Keratinocyte (primary cell): ENCODE data around the gene DOCK1. TPM values are rescaled to one million over a fixed set of nuclear protein-coding genes. Genes with fewer than 3 reads are reported as not detected.

Experiments used
- DNase-seq: peaks from one replicate; pipeline ENCODE4 v3.0.0-alpha.2; 2011; ENCODE audit warnings: low read depth, missing footprints, low spot score
- FAIRE-seq: peaks from 2 replicates; lab custom pipeline; 2011; peaks lifted over from hg19 to GRCh38; lab: Jason Lieb, UNC
- H2AFZ ChIP-seq: 2 replicates; pipeline ENCODE4 v1.6.0; 2012; ENCODE audit warnings: low read length, control low read depth, inconsistent platforms; ENCODE audit not compliant: control insufficient read depth
- H3K27ac ChIP-seq: 2 replicates; pipeline ENCODE4 v1.5.1; 2011; ENCODE audit warnings: low read length; ENCODE audit not compliant: control insufficient read depth, insufficient read depth
- H3K27me3 ChIP-seq: 3 replicates; pipeline ENCODE4 v1.6.0; 2011; ENCODE audit warnings: low read length; ENCODE audit not compliant: control insufficient read depth, insufficient read depth; ENCODE audit errors: extremely low read depth
- H3K36me3 ChIP-seq, 2 experiments: 2 replicates in 1 of 2; 3 replicates in 1 of 2; pipeline ENCODE4 v1.5.1; 2011; ENCODE audit warnings: low read length in 2 of 2, mild to moderate bottlenecking in 1 of 2; ENCODE audit not compliant: control insufficient read depth in 2 of 2, insufficient read depth in 2 of 2; ENCODE audit errors: extremely low read depth in 1 of 2
- H3K4me1 ChIP-seq: 3 replicates; pipeline ENCODE4 v1.5.1; 2011; ENCODE audit warnings: low read length; ENCODE audit not compliant: control insufficient read depth, insufficient read depth; ENCODE audit errors: extremely low read depth
- H3K4me2 ChIP-seq: 3 replicates; pipeline ENCODE4 v1.6.0; 2011; ENCODE audit warnings: low read depth, low read length; ENCODE audit not compliant: control insufficient read depth, insufficient read depth; ENCODE audit errors: extremely low read depth
- H3K4me3 ChIP-seq, 3 experiments: fragments of 200-600 bp in 1 of 3; sonication (generic) in 1 of 3; 2 replicates in 2 of 3; 3 replicates in 1 of 3; pipeline ENCODE4 v1.5.1; 2011 to 2016; ENCODE audit warnings: low read length in 3 of 3, mild to moderate bottlenecking in 3 of 3, control low read depth in 2 of 3, inconsistent platforms in 1 of 3, low read depth in 1 of 3, mixed read lengths in 1 of 3, mixed run types in 1 of 3, moderate library complexity in 1 of 3; ENCODE audit not compliant: control insufficient read depth in 2 of 3, insufficient read depth in 2 of 3; ENCODE audit errors: extremely low read depth in 1 of 3
- H3K79me2 ChIP-seq: 2 replicates; pipeline ENCODE4 v1.6.0; 2012; ENCODE audit warnings: low read length; ENCODE audit not compliant: control insufficient read depth, insufficient read depth
- H3K9ac ChIP-seq: 3 replicates; pipeline ENCODE4 v1.6.0; 2011; ENCODE audit warnings: low read length; ENCODE audit not compliant: control insufficient read depth, insufficient read depth; ENCODE audit errors: extremely low read depth
- H3K9me1 ChIP-seq: 3 replicates; pipeline ENCODE4 v1.6.0; 2011; ENCODE audit warnings: low read length; ENCODE audit not compliant: control insufficient read depth, insufficient read depth; ENCODE audit errors: extremely low read depth
- H3K9me3 ChIP-seq: 2 replicates; pipeline ENCODE4 v1.5.1; 2012; ENCODE audit warnings: low read depth, low read length; ENCODE audit not compliant: control insufficient read depth
- H4K20me1 ChIP-seq: 3 replicates; pipeline ENCODE4 v1.6.0; 2011; ENCODE audit warnings: low read length; ENCODE audit not compliant: control insufficient read depth, insufficient read depth; ENCODE audit errors: extremely low read depth
- EZH2 ChIP-seq: IDR thresholded peaks from one replicate; pipeline ENCODE4 v1.6.1; 2012; ENCODE audit warnings: inconsistent platforms, mild to moderate bottlenecking, low read length, moderate library complexity
- dilution Hi-C: fragments of 300-500 bp; cut with MboI; formaldehyde crosslinking; loops from one replicate; pipeline ENCODE4 v1.7.0; 2020; ENCODE audit warnings: low sequenced_read_pairs; ENCODE audit not compliant: extremely low pct_ligation_motif_present
- polyA plus RNA-seq, 5 experiments: library from polyadenylated mRNA; depleted of rRNA in 3 of 5; stranded (reverse) in 3 of 5; stranded (forward) in 1 of 5; unstranded in 1 of 5; fragments of >200 nt; gene quantifications; 1 replicate in 1 of 5; 2 replicates in 3 of 5; 3 replicates in 1 of 5; pipeline versions ENCODE4 v1.2.1 to v1.2.3, GENCODE V29; 2011 to 2012; ENCODE audit warnings: missing spikeins in 2 of 5, low read depth in 1 of 5, low replicate concordance in 1 of 5
- TF ChIP-seq, protein P1 (sequence below), 3 experiments: IDR thresholded peaks in 1 of 3; conservative IDR thresholded peaks in 1 of 3; optimal IDR thresholded peaks in 1 of 3; 2 replicates in 2 of 3; 3 replicates in 1 of 3; pipeline versions ENCODE3 to v1.5.1; 2011; ENCODE audit warnings: low read length in 3 of 3, mild to moderate bottlenecking in 3 of 3, moderate library complexity in 2 of 3, control low read depth in 1 of 3, inconsistent platforms in 1 of 3; ENCODE audit not compliant: insufficient read depth in 2 of 3; ENCODE audit errors: extremely low read depth in 1 of 3

The DOCK1 gene
- polyA plus RNA-seq, 1 donor (not counting 4 experiments of a cell fraction or from before 2014, with no cell fraction given): 15.7 TPM

DNA sequence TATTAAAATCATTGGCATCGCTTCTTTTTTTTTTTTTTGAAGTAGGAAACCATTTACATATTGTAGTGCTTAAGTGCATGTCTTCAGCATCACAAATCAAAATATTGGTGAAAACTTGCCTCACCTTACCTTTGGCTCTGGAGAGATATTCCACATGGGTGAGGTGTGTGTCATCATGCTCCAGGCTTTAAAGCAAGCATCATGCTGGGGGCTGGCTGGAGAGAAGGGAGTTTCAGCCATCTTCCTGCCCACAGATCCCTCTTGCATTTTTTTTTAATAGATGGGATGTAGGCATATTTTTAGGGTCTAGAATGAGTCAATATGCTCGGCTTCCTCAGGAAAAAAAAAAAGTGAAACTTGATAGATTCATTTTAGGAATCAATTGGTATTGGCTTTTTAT is 293.5 kb downstream of the DOCK1 start:
- Histone ChIP-seq H3K36me3 (peaks cover 0 to 6% of the 10 kb centered on the region in 2 experiments), H3K79me2 (no peaks in the 10 kb centered on the region), H3K9me3 (no peaks in the 10 kb centered on the region), H3K27me3 (peaks cover 12% of the 10 kb centered on the region), H3K9ac (no peak overlapping the region), H2AFZ (no peak overlapping the region), H3K4me2 (no peak overlapping the region), H3K9me1 (no peaks in the 10 kb centered on the region), H3K27ac (no peak overlapping the region), H3K4me1 (peaks cover 4% of the 10 kb centered on the region), H4K20me1 (peaks cover 8% of the 10 kb centered on the region), H3K4me3 (no peak overlapping the region)
- DNase-seq: no peak
- FAIRE-seq: no peak
- dilution Hi-C loops: no loop called here
- TF ChIP-seq, protein P1, sequence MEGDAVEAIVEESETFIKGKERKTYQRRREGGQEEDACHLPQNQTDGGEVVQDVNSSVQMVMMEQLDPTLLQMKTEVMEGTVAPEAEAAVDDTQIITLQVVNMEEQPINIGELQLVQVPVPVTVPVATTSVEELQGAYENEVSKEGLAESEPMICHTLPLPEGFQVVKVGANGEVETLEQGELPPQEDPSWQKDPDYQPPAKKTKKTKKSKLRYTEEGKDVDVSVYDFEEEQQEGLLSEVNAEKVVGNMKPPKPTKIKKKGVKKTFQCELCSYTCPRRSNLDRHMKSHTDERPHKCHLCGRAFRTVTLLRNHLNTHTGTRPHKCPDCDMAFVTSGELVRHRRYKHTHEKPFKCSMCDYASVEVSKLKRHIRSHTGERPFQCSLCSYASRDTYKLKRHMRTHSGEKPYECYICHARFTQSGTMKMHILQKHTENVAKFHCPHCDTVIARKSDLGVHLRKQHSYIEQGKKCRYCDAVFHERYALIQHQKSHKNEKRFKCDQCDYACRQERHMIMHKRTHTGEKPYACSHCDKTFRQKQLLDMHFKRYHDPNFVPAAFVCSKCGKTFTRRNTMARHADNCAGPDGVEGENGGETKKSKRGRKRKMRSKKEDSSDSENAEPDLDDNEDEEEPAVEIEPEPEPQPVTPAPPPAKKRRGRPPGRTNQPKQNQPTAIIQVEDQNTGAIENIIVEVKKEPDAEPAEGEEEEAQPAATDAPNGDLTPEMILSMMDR (optimal IDR thresholded peaks at IDR 0.05 in 1 of 3, IDR thresholded peaks at IDR 0.05 in 1 of 3, conservative IDR thresholded peaks at IDR 0.05 in 1 of 3; ENCODE audit: extremely low read depth in 1 of 3, insufficient read depth in 2 of 3, low read length in 3 of 3): no peak
- TF ChIP-seq EZH2: no peak

DNA sequence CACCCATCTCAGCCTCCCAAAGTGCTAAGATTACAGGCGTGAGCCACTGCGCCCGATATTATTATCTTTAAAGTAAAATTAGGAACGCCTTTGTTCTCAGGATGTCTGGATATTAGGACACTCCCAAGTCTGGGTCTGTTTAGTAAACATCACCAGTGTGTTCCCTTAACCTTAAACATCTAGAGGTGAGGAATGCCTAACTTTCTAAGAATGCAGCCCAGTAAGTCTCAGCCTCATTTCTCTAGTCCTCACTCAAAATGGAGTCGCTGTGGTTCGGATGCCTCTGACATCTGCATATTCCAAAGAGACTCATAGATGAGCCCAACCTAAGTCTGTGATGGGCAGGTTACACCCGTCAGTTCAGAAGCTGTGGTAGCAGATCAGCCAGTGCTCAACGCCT is 295.4 kb downstream of the DOCK1 start:
- dilution Hi-C loops: no loop called here
- Histone ChIP-seq H3K27ac (no peak overlapping the region), H3K4me2 (no peak overlapping the region), H3K9me1 (no peaks in the 10 kb centered on the region), H3K27me3 (peaks cover 2% of the 10 kb centered on the region), H3K4me1 (peaks cover 4% of the 10 kb centered on the region), H3K4me3 (no peak overlapping the region), H2AFZ (no peak overlapping the region), H3K9ac (no peak overlapping the region), H3K79me2 (no peaks in the 10 kb centered on the region), H4K20me1 (peaks cover 3% of the 10 kb centered on the region), H3K36me3 (peaks cover 0 to 6% of the 10 kb centered on the region in 2 experiments), H3K9me3 (no peaks in the 10 kb centered on the region)
- TF ChIP-seq, protein P1 (optimal IDR thresholded peaks at IDR 0.05 in 1 of 3, IDR thresholded peaks at IDR 0.05 in 1 of 3, conservative IDR thresholded peaks at IDR 0.05 in 1 of 3; ENCODE audit: extremely low read depth in 1 of 3, insufficient read depth in 2 of 3, low read length in 3 of 3): no peak
- no peak for TF ChIP-seq EZH2
- DNase-seq (no peak), FAIRE-seq (no peak)
